Activated B cell treated with CpG ODN at 0.5 μM for 24 hours (primary cell): Measurements from ENCODE around the gene GCSH. TPM values are rescaled to one million over a fixed set of nuclear protein-coding genes. Genes with fewer than 3 reads are reported as not detected.
"Not testable (repeated sequence)": the region's sequence is repeated elsewhere in the genome, so short reads cannot be mapped to it uniquely, and the experiment has no call there.

Experiments
- ATAC-seq: fragments of 200-7000 bp; cut with Tn5 transposase; one replicate; pipeline ENCODE4 v1.10.0; 2021; ENCODE audit warnings: low read depth, mild to moderate bottlenecking, moderate library complexity
- CTCF ChIA-PET: fragments of 350-600 bp; sonication (Branson Sonifier 250); formaldehyde crosslinking; loops from one replicate; lab custom pipeline; 2021; ENCODE audit warnings: antibody characterized with exemption; lab: Charles Lee
- POLR2A ChIA-PET: fragments of 350-600 bp; sonication (Branson Sonifier 250); formaldehyde crosslinking; loops from one replicate; lab custom pipeline; 2021; ENCODE audit warnings: antibody characterized with exemption; lab: Charles Lee
- DNase-seq: peaks from one replicate; pipeline ENCODE4 v3.0.0; 2022
- H3K27ac Mint-ChIP-seq: one replicate; pipeline ENCODE4 v1.8.0; 2020; ENCODE audit warnings: mixed read lengths
- H3K27me3 Mint-ChIP-seq: one replicate; pipeline ENCODE4 v1.8.0; 2021; ENCODE audit warnings: mixed read lengths
- H3K36me3 Mint-ChIP-seq: one replicate; pipeline ENCODE4 v1.8.0; 2021; ENCODE audit warnings: low read depth, mixed read lengths
- H3K4me1 Mint-ChIP-seq: one replicate; pipeline ENCODE4 v1.8.0; 2021; ENCODE audit warnings: mixed read lengths
- H3K4me3 Mint-ChIP-seq: one replicate; pipeline ENCODE4 v1.8.0; 2020; ENCODE audit warnings: mild to moderate bottlenecking, mixed read lengths
- H3K9me3 Mint-ChIP-seq: one replicate; pipeline ENCODE4 v1.8.0; 2020; ENCODE audit warnings: mixed read lengths
- intact Hi-C: fragments of 100-400 bp; cut with micrococcal nuclease; formaldehyde crosslinking; loops from one replicate; pipeline ENCODE4 v1.15.1; 2024
- total RNA-seq: library from RNA; stranded (reverse); gene quantifications from 2 replicates; pipeline ENCODE4 v1.2.3, GENCODE V29; 2022
- TF ChIP-seq, protein P1 (sequence below): fragments of 200-600 bp; IDR thresholded peaks from one replicate; pipeline ENCODE4 v1.8.0; 2022; ENCODE audit warnings: antibody characterized with exemption, mild to moderate bottlenecking

Gene GCSH
- total RNA-seq, 1 donor from 2014 or later, result 8.8 TPM

DNA sequence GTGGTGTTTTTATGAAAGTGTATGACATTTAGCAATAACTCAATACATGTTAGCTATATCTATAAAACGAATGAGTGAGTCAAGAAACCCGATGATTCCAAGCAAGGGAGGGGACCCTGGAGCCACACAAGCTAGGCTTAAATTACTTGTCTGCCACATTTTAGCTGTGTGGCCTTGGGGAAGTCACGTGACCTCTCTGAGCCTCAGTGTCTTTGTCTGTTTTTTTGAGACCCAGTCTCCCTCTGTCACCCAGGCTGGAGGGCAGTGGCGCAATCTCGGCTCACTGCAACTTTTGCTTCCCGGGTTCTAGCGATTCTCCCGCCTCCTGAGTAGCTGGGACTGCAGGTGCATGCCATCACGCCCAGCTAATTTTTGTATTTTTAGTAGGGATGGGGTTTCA is 20.1 kb upstream of the GCSH start:
- H3K4me1 Mint-ChIP-seq, result no peaks in the 10 kb centered on the region
- POLR2A ChIA-PET, result no interaction called here
- intact Hi-C loops, result no loop called here

DNA sequence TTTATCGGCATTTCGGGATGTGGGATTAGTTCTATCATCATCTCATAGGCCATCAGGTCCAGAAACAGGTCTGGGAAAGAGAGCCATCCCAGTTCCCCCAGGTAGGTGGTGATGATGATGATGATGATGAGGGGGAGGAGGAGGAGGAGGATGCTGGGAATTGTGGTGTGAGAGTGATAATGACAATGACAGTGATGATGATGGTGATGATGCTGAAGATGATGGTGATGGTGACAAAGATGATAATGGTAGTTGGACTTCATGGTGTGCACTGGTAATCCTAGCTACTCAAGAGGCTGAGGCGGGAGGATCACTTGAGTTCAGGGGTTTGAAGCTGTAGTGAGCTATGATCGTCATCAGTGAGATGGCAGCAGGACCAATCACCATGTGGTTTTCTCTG is 16.3 kb upstream of the GCSH start:
- peaks cover 7% of the 10 kb centered on the region for H3K27me3 Mint-ChIP-seq
- ChIA-PET CTCF (no interaction called here), POLR2A (no interaction called here)
- intact Hi-C loops, result no loop called here
- no peak for ATAC-seq
- H3K9me3 Mint-ChIP-seq, result no peaks in the 10 kb centered on the region
- TF ChIP-seq, protein P1, sequence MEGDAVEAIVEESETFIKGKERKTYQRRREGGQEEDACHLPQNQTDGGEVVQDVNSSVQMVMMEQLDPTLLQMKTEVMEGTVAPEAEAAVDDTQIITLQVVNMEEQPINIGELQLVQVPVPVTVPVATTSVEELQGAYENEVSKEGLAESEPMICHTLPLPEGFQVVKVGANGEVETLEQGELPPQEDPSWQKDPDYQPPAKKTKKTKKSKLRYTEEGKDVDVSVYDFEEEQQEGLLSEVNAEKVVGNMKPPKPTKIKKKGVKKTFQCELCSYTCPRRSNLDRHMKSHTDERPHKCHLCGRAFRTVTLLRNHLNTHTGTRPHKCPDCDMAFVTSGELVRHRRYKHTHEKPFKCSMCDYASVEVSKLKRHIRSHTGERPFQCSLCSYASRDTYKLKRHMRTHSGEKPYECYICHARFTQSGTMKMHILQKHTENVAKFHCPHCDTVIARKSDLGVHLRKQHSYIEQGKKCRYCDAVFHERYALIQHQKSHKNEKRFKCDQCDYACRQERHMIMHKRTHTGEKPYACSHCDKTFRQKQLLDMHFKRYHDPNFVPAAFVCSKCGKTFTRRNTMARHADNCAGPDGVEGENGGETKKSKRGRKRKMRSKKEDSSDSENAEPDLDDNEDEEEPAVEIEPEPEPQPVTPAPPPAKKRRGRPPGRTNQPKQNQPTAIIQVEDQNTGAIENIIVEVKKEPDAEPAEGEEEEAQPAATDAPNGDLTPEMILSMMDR, result no peak
- H3K36me3 Mint-ChIP-seq, result no peaks in the 10 kb centered on the region
- no peak overlapping the region for H3K4me3 Mint-ChIP-seq
- no peaks in the 10 kb centered on the region for H3K4me1 Mint-ChIP-seq
- DNase-seq, result no peak
- no peak overlapping the region for H3K27ac Mint-ChIP-seq

More for the DNA sequence above, 20.1 kb upstream of the GCSH start:
- TF ChIP-seq, protein P1, result no peak
- Mint-ChIP-seq H3K4me3 (no peak overlapping the region), H3K36me3 (no peaks in the 10 kb centered on the region), H3K27me3 (no peaks in the 10 kb centered on the region), H3K9me3 (no peaks in the 10 kb centered on the region), H3K27ac (no peak overlapping the region)
- ATAC-seq (no peak), DNase-seq (no peak)
- CTCF ChIA-PET, result no interaction called here

DNA sequence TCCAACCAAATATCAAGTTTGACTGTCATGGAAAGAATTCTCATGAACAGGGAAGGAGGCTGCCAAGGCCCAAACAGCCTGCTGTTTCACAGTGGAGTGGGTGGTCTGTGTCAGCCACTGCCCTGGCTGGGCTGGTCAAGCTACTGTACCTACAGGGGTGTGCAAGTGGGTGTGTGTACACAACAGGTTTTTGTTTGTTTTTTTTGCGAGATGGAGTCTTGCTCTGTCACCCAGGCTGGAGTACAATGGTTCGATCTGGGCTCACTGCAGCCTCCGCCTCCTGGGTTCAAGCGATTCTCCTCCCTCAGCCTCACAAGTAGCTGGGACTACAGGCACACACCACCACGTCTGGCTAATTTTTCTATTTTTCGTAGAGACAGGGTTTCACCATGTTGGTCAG is 13.1 kb upstream of the GCSH start:
- POLR2A ChIA-PET, H3K36me3 Mint-ChIP-seq: not testable (repeated sequence)

DNA sequence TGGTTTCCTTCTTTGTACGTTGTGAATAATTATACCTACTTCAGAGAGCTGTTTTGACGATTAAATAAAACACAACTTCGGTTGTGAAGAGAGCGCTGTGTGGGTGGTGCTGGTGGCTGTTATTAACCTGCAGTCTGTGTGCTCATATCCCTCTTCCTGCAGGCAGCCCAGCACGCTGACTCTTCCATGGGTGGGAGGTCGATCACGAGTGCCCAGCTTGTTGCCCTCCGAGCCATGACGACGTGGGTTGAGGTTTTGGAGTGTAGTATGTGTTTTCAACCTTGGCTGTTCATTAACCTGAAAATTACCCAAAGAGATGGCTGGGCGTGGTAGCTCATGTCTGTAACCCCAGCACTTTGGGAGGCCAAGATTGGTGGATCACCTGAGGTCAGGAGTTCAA is 11.3 kb upstream of the GCSH start:
- H3K27me3 Mint-ChIP-seq, result peaks cover 11% of the 10 kb centered on the region

More for the DNA sequence above, 13.1 kb upstream of the GCSH start:
- H3K9me3 Mint-ChIP-seq, H3K4me1 Mint-ChIP-seq, H3K27me3 Mint-ChIP-seq, CTCF ChIA-PET, ATAC-seq, DNase-seq, intact Hi-C loops, H3K4me3 Mint-ChIP-seq, H3K27ac Mint-ChIP-seq: not testable (repeated sequence)

DNA sequence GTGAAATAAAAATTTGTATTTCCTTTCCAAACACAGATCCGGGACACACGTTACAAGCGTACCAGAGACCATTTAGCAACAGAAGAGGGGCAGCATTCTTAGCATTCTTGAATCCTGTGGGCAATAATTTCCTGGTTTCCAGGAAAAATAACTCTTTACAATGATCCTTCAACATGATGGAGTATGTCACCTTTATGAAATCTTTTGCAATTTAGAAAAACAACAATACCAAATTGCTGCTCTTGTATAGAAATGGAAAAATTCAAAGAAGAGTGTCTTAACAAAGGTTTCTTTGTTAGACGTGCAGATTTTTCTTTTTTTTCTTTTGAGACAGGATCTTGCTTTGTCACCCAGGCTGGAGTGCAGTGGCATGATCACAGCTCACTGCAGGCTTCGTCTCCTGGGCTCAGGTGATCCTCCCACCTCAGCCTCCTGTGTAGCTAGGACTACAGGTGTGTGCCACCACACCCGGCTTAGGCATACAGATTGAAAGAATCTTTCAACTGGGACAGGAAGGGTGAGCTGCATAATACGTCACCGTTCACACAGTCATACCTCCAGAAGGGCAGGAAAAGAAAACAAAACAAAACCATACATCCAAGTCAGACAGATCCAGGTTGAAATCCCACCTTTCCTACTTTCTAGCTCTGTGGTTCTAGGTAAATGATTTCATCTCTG is 10.8 kb upstream of the GCSH start:
- CTCF ChIA-PET, result no interaction called here
- DNase-seq, result no peak
- H3K27me3 Mint-ChIP-seq, result peaks cover 11% of the 10 kb centered on the region
- no peaks in the 10 kb centered on the region for H3K9me3 Mint-ChIP-seq
- ATAC-seq, result no peak
- POLR2A ChIA-PET, result no interaction called here
- TF ChIP-seq, protein P1, result no peak
- intact Hi-C loops, result no loop called here
- H3K4me3 Mint-ChIP-seq, result no peak overlapping the region
- H3K4me1 Mint-ChIP-seq, result no peaks in the 10 kb centered on the region
- H3K27ac Mint-ChIP-seq, result no peak overlapping the region
- H3K36me3 Mint-ChIP-seq, result no peaks in the 10 kb centered on the region

More for the DNA sequence above, 11.3 kb upstream of the GCSH start:
- DNase-seq, result no peak
- Mint-ChIP-seq H3K27ac (no peak overlapping the region), H3K9me3 (no peaks in the 10 kb centered on the region), H3K36me3 (no peaks in the 10 kb centered on the region), H3K4me1 (no peaks in the 10 kb centered on the region), H3K4me3 (no peak overlapping the region)
- ATAC-seq, result no peak
- POLR2A ChIA-PET, result no interaction called here
- CTCF ChIA-PET, result no interaction called here
- intact Hi-C loops, result no loop called here
- TF ChIP-seq, protein P1, result no peak

DNA sequence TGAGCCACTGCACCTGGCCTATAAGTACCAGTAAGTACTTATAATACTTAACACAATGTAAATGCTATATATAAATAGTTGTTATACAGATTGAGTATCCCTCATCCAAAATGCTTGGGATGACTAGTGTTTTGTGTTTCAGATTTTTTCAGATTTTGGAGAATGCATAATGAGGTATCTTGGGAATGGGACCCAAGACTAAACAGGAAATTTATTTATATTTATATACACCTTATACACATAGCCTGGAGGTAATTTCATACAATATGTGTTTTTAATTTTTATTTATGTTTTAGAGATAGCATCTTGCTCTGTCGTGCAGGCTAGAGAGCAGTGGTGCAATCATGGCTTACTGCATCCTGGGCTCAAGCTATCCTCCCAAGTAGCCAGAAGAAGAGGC is 9.8 kb upstream of the GCSH start:
- Mint-ChIP-seq H3K9me3 (no peaks in the 10 kb centered on the region), H3K36me3 (no peaks in the 10 kb centered on the region), H3K4me1 (no peaks in the 10 kb centered on the region), H3K27ac (no peak overlapping the region), H3K4me3 (no peak overlapping the region), H3K27me3 (peaks cover 11% of the 10 kb centered on the region)
- no peak for ATAC-seq
- POLR2A ChIA-PET, result no interaction called here
- CTCF ChIA-PET, result no interaction called here
- intact Hi-C loops, result no loop called here
- TF ChIP-seq, protein P1, result no peak
- no peak for DNase-seq
